HG02970 (cell line): Measurements from ENCODE around the gene CD70.
A peak's percentile ranks its signal among the peaks of the same experiment; 100 is the strongest.
"Not testable (repeated sequence)": the region's sequence is repeated elsewhere in the genome, so short reads cannot be mapped to it uniquely, and the experiment has no call there.

Experiments
- ATAC-seq: cut with Tn5 transposase; IDR thresholded peaks from one replicate; pipeline ENCODE4 v1.9.1; 2021; ENCODE audit warnings: mild to moderate bottlenecking, moderate library complexity, moderate number of reproducible peaks; ENCODE audit not compliant: unreplicated experiment, low FRiP score

The CD70 gene, protein sequence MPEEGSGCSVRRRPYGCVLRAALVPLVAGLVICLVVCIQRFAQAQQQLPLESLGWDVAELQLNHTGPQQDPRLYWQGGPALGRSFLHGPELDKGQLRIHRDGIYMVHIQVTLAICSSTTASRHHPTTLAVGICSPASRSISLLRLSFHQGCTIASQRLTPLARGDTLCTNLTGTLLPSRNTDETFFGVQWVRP

DNA sequence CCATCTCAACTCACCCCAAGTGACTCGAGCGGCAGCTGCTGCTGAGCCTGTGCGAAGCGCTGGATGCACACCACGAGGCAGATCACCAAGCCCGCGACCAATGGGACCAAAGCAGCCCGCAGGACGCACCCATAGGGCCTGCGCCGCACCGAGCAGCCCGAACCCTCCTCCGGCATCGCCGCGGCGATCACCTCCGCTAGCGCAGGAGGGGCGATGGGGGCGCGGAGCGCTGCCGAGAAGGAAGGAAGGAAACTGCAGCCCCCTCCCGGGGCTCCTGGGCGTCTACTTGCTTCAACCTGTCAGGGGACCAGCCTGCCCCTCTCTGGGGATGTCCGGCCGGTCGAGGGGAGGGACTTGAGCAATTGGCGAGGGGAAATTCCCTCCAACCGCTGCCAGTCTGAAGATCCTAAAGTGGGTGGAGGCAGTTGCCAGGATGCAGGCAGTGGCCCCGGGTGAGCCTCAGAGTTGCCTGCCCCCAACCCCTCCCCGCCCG, at the start of gene CD70:
CD70 (minus strand) TSS at position 324 of the 493 bp plus-strand sequence; CDS start at position 176, 148 bp downstream.
- peak; percentile 47 for ATAC-seq

DNA sequence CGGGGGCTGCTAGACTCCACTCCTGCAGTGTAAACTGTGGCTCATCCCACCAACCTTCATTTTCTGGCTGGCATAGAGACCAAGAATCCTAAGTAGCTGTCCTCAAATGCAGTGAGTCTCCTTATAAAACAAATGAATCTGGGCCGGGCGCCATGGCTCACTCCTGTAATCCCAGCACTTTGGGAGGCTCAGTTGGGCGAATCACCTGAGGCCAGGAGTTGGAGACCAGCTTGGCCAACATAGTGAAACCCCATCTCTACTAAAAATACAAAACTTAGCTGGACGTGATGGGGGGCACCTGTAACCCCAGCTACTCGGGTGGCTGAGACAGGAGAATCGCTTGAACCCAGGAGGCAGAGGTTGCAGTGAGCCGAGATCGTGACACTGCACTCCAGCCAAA, 49.4 kb upstream of the CD70 start:
- ATAC-seq: not testable (repeated sequence)

DNA sequence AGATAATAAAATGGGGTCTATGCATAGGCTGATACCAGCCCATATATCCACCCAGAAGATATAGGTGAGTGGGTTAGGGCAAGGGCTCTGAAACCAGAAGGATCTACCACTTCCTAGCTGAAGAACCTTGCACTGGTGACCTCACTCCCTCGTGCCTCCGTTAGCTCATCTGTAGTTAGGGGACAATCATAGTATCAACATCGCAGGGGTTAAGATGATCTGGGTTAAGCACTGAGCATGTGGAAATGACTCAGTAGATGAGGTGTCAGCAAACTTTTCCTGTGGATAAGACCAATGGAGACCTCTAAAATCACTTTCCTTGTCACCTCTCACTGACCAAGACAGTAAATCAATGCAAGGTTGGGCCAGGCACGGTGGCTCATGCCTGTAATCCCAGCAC, 48.5 kb upstream of the CD70 start:
- no peak for ATAC-seq

DNA sequence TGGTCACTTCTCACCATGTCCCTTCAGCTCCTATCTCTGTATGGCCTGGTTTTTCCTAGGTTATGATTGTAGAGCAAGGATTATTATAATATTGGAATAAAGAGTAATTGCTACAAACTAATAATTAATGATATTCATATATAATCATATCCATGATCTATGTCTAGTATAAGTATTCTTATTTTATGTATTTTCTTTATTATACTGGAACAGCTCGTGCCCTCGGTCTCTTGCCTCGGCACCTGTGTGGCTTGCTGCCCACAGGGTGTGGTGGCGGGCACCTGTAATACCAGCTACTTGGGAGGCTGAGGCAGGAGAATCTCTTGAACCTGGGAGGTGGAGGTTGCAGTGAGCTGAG, 42.5 kb upstream of the CD70 start:
- not testable (repeated sequence) for ATAC-seq

DNA sequence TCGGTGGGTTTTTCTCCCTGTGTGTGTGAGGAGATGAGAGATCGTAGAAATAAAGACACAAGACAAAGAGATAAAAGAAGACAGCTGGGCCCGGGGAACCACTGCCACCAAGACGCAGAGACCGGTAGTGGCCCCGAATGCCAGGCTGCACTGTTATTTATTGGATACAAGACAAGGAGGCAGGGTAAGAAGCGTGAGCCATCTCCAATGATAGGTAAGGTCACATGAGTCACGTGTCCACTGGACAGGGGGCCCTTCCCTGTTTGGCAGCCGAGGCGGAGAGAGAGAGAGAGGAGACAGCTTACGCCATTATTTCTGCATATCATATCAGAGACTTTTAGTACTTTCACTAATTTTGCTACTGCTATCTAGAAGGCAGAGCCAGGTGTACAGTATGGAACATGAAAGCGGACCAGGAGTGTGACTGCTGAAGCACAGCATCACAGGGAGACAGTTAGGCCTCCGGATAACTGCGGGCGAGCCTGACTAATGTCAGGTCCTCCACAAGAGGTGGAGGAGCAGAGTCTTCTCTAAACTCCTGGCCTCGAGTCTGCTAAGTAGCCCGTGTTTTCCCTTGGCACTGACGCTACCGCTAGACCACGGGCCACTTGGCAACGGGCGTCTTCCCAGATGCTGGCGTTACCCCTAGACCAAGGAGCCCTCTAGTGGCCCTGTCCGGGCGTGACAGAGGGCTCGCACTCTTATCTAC, 42.0 kb upstream of the CD70 start:
- not testable (repeated sequence) for ATAC-seq

DNA sequence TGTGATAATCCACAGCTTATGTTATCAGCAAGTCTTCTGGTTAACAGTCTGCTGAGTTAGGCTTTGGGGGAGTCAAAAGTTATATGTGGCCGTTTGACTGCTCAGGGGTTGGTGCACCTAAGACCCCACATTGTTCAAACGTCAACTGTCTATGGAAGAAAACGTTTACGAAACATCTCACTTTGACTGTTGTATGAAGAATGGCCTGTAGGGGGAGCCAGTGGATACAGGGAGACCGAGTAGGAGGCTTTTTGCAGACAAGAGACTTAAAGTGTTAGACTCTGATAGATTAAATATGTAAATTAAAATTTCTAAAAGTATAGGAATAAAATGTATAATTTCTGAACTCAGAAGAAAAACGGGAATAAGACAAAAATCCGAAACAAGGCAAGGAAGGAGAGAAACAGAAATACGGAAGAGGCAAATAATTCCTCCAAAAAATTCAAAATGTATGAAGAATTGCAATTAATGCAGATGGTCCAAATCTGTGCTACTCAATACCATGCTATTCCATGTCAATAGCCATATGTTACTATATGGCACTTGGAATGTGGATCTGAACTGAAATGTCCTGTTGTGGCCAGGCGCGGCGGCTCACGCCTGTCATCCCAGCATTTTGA, 41.2 kb upstream of the CD70 start:
- ATAC-seq: no peak

DNA sequence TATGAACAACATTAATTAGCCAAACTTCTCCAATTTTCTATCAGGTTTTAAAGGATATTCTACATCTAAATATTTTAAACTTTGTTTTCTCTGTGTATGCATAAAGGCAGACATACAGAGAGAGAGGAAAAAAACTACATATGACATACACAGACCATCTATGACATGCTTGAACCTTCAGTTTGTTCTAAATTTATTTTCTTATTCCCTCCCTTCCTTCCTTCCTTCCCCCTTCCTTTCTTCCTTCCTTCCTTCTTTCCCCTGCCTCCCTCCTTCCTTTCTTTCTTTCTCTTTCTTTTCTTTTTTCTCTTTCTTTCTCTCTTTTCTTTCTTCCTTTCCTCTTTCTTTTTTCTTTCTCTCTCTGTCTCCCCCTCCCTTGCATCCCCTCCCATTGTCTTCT, 35.8 kb upstream of the CD70 start:
- ATAC-seq: no peak

DNA sequence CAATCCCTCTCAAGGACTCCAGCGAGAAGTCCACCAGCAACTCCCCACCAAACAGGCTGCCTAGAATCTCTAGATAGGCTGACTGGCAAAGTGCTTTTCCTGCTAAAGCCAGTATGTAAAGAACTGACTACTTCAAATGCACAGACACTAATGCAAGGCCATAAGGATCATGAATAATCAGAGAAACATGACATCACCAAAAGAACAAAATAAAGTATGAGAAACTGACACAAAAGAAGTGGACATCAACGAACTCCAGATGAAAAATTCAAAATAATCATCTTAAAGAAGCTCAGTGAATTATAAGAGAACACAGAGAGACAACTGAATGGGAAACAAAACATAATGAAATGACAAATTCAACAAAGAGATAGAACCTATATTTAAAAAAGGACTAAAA, 26.4 kb upstream of the CD70 start:
- no peak for ATAC-seq

DNA sequence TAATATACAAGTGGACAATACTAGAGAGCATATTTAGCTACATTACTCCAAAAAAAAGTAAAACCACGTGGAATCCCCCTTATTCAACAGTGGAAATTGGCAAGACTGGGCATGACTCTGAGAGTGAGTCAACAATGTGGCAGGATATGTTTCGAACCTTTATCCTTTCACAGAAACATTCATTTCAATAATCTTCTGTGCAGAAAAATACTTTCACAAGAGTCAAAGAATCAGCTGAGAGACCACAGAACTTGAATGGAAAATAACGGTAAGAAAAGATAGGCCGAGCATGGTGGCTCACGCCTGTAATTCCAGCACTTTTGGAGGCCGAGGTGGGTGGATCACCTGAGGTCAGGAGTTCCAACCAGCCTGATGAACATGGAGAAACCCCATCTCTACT, 25.1 kb upstream of the CD70 start:
- ATAC-seq: no peak

DNA sequence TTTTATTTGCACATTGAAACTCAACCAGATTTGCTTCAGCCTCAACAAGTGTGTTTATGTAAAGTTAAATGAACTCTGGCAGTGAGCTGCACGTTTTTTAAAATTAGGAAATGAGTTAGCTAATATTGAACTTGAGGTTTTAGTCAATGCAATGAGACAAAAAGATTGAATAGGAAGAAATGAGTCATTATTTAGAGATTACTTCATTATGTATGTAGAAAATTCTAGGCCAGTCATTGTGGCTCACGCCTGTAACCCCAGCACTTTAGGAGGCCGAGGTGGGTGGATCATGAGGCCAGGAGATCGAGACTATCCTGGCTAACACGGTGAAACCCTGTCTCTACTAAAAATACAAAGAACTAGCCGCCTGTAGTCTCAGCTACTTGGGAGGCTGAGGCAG, 22.8 kb upstream of the CD70 start:
- no peak for ATAC-seq

DNA sequence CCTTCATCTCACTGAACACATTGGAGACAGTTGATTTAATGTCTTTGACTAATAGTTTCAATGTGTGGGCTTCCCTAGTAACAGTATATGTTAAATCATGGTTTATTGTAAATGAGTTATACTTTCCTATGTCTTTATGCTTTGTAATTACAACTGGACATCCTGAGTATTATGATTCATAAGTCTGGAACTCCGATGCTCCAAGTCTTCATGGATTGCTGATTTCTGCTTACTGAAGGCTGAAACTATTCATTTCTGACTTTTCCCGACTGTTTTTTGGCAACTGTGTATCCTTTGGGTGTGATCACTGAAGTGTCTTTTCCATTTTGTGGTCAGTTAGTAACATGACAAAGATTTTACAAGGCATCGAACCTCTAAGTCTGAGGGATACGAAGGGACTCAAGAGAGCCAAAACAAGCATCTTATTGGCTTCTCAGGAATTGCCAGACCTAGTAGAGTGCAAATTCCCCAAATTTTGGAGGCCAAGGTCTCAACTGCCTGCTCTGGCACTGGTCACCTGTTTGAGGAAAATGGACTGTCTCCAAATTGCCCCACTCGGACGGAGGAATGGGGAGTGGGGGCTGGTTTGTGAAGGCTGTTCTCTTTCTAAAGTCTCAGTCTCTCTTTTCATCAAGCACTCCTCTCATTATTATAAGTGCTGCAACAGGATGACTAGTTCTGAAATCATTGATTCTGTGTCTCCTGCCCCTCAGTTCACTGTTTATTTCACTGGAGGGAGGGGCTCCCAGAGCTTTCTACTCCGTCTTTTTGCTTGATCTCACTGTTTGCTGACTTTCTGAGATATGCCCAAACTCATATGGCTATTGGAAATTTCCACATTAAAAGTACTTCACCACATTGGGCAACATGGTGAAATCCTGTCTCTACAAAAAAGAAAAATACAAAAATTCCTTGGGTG, 20.2 kb upstream of the CD70 start:
- ATAC-seq: no peak

DNA sequence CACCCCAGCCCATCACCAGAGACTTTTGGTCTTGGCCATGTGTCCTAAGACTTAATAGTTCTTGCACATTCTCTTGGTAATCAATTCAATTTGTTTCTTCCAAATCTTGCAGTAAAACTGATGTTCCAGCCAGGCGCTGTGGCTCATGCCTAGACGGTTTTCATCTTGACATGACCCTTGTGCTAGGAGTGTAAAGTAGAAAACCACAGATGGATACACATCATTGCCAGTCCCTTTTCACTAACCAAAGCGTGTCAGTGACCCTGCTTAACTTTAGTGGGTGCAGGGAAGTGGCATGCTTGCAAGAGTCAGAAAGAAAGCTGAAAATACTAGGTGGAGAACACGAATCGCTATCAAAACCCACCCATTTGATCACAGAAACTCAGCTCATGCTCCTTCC, 18.0 kb upstream of the CD70 start:
- no peak for ATAC-seq

DNA sequence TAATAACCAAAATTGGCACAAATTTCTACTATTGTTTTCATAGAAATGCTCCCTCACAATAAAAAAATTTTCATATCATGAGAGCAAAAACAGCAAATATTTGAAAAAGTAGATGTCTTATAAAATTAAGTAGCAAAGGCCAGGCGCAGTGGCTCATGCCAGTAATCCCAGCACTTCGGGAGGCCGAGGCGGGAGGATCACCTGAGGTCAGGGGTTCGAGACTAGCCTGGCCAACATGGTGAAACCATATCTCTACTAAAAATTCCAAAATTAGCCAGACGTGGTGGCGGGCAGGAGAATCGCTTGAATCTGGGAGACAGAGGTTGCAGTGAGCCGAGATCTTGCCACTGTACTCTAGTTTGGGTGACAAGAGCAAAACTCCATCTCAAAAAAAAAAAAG, 17.2 kb upstream of the CD70 start:
- not testable (repeated sequence) for ATAC-seq

DNA sequence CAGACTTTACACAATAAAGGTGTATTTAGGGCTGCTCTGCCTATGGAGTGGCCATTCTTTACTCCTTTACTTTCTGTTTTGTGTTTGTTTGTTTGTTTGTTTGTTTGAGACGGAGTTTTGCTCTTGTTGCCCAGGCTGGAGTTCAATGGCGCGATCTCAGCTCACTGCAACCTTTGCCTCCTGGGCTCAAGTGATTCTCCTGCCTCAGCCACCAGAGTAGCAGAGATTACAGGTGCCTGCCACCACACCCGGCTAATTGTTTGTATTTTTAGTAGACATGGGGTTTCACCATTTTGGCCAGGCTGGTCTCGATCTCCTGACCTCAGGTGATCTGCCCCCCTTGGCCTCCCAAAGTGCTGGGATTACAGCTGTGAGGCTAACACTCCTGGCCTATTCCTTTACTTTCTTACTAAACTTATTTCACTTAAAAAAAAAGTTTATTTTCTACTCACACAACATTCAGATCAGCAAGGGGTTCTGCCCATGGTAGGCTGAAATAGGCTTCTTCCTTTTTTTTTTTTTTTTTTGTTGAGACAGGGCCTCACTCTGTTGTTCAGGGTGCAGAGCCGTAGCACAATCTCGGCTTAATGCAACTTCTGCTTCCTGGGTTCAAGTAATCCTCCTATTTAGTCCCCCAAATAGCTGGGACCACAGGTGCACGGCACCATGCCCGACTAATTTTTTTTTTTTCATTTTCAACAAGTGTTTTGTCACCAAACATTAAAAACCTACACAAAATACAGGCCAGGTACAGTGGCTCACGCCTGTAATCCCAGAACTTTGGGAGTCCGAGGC, 15.5 kb upstream of the CD70 start:
- ATAC-seq: not testable (repeated sequence)

DNA sequence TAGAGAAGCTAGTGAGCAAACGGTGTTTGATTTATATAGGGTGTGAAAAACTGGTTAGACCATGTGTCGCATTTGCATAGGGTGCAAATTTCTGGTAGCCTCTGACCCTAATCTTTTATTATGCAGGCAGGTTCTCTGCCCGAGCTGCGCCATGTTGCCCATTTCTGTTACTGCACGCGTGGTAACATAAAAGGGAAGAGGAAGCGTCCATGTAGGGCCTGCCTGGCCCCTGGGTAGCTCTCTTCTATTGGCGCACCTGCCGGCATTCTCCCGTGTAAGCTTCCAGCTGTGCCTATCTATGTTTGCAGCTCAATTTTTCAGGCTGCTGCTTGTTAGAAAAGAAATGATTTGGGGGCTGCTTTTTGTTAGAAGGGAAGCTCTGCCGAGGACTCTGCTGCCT, 14.0 kb upstream of the CD70 start:
- ATAC-seq: no peak

DNA sequence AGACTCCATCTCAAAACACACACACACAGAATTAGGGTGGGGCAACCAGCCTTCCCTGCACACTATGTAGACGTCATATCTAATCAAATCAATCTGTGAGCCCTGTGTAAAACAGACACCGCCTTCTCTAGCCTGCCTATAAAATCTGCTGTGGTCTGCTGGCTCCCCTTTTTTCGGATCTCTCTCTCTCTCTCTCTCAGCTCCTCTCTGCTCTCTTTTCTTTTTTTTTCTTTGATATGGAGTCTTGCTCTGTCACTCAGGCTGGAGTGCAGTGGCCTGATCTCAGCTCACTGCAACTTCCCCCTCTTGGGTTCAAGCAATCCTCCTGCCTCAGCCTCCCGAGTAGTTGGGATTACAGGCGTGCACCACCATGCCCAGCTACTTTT, 11.8 kb upstream of the CD70 start:
- no peak for ATAC-seq

DNA sequence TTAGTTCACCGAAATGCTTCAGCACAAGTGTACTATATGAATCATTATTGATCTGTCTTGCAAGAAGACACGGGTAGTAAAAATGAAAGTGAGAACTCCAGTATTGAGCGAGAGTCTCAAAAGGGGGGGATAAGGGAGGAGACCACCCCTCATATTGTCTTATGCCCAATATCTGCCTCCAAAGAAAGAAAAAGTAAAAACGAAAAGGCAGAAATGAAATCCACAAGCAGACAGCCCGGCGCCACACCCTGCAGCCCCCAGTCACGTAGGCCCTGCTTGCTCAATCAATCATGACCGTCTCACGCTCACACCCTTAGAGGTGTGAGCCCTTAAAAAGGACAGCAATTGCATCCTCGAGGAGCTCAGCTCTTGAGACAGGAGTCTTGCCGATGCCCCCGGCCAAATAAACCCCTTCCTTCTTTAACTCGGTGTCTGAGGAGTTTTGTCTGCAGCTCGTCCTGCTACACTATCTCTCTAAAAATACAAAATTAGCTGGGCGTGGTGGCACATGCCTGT, 10.6 kb upstream of the CD70 start:
- ATAC-seq: peak; percentile 68

DNA sequence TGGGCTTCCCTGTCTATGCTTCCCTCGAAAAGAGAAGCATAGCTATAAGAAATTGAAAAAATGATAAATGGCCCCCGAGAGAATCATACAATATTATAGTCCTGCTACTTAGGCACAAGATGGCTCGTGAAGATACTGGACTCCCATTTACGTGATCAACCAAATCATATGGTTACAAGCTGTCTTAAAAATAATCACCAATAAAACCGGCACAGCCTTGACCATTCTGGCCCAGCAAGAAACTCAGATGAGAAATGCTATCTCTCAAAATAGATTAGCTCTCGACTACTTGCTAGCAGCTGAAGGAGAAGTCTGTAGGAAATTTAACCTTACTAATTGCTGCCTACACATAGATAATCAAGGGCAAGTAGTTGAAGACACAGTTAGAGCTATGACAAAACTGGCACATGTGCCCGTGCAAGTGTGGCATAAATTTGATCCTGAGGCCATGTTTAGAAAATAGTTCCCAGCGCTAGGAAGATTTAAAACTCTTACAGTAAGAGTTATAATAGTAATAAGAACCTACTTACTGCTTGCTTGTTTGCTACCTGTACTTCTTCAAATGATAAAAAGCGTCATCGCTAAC, 10.1 kb upstream of the CD70 start:
- ATAC-seq: not testable (repeated sequence)

DNA sequence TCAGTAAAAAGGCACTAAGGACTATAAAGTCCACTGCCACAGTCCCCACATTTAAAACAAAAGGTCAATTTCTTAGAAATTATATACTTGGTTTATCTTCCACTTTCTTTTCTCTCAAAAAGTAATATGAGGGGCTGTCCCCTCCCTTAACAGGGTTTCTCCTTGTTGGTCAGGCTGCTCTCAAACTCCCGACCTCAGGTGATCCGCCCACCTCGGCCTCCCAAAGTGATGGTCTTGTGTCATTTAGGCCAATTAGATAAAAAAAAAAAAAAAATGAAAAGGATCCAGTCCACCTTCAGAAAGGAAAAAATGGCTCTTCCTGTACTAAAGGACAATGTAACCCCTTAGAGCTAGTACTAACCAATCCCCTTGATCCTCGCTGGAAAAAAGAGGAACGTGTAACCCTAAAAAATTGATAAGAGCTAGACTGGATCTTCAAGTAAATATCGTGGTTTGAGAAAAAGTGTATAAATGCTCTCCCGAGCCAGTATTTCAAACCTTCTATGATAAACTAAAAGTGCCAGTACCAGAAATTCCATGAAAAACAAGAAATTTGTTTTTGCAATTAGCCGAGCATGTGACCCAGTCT, 9.0 kb upstream of the CD70 start:
- ATAC-seq: no peak
